ENCODE data around the gene RBFOX1.

Gene RBFOX1

DNA sequence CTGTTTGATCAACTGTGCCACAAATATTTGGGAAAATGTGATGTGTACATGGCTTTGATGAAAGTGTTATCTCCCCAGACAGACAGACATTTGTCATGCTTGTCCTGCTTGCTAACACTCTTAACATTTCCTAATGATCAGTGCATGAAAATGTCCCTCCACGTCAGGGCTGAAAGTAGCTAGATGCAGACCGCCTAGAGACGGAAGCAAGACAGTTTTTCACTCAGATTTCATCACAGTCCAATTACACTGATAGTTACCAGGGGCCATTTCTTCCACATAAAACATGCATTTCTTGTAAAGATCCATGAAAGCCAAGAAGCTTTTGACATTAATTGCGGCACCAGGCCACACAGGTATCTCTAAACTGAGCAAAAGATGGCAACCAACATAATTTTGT is 347.7 kb downstream of the RBFOX1 start:
- Histone ChIP-seq H3K27ac (replicated peaks; ENCODE audit: low read length) (no peak overlapping the region), H3K4me1 (ENCODE audit: control insufficient read depth in 2 of 2, insufficient read depth in 1 of 2, low read depth in 1 of 2, low read length in 2 of 2) (peaks cover 0 to 5% of the 10 kb centered on the region in 2 donors), H3K9ac (ENCODE audit: low read depth, low read length, poor library complexity) (no peak overlapping the region), H3K27me3 (ENCODE audit: control insufficient read depth in 3 of 3, insufficient read depth in 3 of 3, low read depth in 1 of 3, low read length in 3 of 3) (no peaks in the 10 kb centered on the region), H3K14ac (ENCODE audit: low read length) (no peak overlapping the region), H4K91ac (ENCODE audit: low read depth, low read length, poor library complexity) (no peak overlapping the region), H3K18ac (ENCODE audit: low read length) (no peak overlapping the region), H3K9me3 (replicated peaks in 1 of 2; ENCODE audit: control insufficient read depth in 2 of 2, insufficient read depth in 1 of 2, low read depth in 1 of 2, low read length in 2 of 2) (no peaks in the 10 kb centered on the region), H2BK15ac (ENCODE audit: low read length) (no peak overlapping the region), H2BK12ac (ENCODE audit: low read length) (no peak overlapping the region), H2BK120ac (ENCODE audit: low read depth, low read length) (no peak overlapping the region), H3K79me1 (ENCODE audit: low read depth, low read length) (no peaks in the 10 kb centered on the region), H3K4me3 (ENCODE audit: low read length in 2 of 2) (no peak overlapping the region), H2BK5ac (ENCODE audit: low read length) (no peak overlapping the region), H3K36me3 (replicated peaks in 1 of 2; ENCODE audit: control insufficient read depth in 2 of 2, insufficient read depth in 2 of 2, low read length in 2 of 2) (no peaks in the 10 kb centered on the region), H2AK5ac (ENCODE audit: low read depth, low read length) (no peak overlapping the region), H3K4me2 (ENCODE audit: insufficient read depth, low read length, poor library complexity, severe bottlenecking) (no peak overlapping the region), H2AFZ (ENCODE audit: low read length) (no peak overlapping the region), H3K4ac (ENCODE audit: low read length) (no peak overlapping the region), H3K23ac (ENCODE audit: low read depth, low read length, poor library complexity) (no peak overlapping the region), H4K8ac (ENCODE audit: low read depth, low read length) (no peak overlapping the region)
- no peak for DNase-seq (ENCODE audit: low spot score)
- no CpG with 5 or more reads among the region's 4 CpGs for WGBS, 2 donors (ENCODE audit: extremely low coverage in 2 of 2, insufficient read length in 2 of 2, insufficient replicate concordance in 1 of 2)

DNA sequence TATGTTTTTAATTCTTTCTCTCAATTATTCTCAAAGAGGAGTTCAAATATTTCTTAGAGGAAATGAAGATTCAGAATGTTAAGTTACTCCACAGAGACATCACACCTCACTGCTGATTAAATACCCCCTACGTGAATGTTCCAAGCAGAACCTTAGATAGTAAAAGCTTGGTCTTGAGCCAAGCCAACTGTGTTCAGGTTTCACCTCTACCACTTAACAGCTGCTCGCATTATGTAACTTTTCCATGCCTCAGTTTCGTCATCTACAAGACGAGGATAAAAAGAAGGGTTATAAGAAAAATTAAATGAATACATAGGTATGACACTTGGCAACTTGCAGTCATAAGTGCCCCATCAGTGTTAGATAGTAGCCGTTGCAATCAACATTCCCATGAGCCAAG is 356.2 kb downstream of the RBFOX1 start:
- H2BK5ac ChIP-seq (ENCODE audit: low read length): no peak overlapping the region
- no peaks in the 10 kb centered on the region for H3K27me3 ChIP-seq (ENCODE audit: control insufficient read depth in 3 of 3, insufficient read depth in 3 of 3, low read depth in 1 of 3, low read length in 3 of 3)
- H3K36me3 ChIP-seq (replicated peaks in 1 of 2; ENCODE audit: control insufficient read depth in 2 of 2, insufficient read depth in 2 of 2, low read length in 2 of 2): no peaks in the 10 kb centered on the region
- no peaks in the 10 kb centered on the region for H3K79me1 ChIP-seq (ENCODE audit: low read depth, low read length)
- H3K9me3 ChIP-seq (replicated peaks in 1 of 2; ENCODE audit: control insufficient read depth in 2 of 2, insufficient read depth in 1 of 2, low read depth in 1 of 2, low read length in 2 of 2): no peaks in the 10 kb centered on the region
- DNase-seq (ENCODE audit: low spot score): no peak
- H3K9ac ChIP-seq (ENCODE audit: low read depth, low read length, poor library complexity): no peak overlapping the region
- H4K91ac ChIP-seq (ENCODE audit: low read depth, low read length, poor library complexity): no peak overlapping the region
- H3K4ac ChIP-seq (ENCODE audit: low read length): no peak overlapping the region
- no peaks in the 10 kb centered on the region for H3K4me1 ChIP-seq (ENCODE audit: control insufficient read depth in 2 of 2, insufficient read depth in 1 of 2, low read depth in 1 of 2, low read length in 2 of 2)
- H3K4me2 ChIP-seq (ENCODE audit: insufficient read depth, low read length, poor library complexity, severe bottlenecking): no peak overlapping the region
- H3K27ac ChIP-seq (replicated peaks; ENCODE audit: low read length): no peak overlapping the region
- no peak overlapping the region for H2BK120ac ChIP-seq (ENCODE audit: low read depth, low read length)
- H3K14ac ChIP-seq (ENCODE audit: low read length): no peak overlapping the region
- H2BK12ac ChIP-seq (ENCODE audit: low read length): no peak overlapping the region
- WGBS, 2 donors (ENCODE audit: extremely low coverage in 2 of 2, insufficient read length in 2 of 2, insufficient replicate concordance in 1 of 2): no CpG with 5 or more reads among the region's 5 CpGs
- H3K23ac ChIP-seq (ENCODE audit: low read depth, low read length, poor library complexity): no peak overlapping the region
- no peak overlapping the region for H2AFZ ChIP-seq (ENCODE audit: low read length)
- H3K4me3 ChIP-seq (ENCODE audit: low read length in 2 of 2): no peak overlapping the region
- H3K18ac ChIP-seq (ENCODE audit: low read length): no peak overlapping the region
- H2BK15ac ChIP-seq (ENCODE audit: low read length): no peak overlapping the region
- H4K8ac ChIP-seq (ENCODE audit: low read depth, low read length): no peak overlapping the region
- no peak overlapping the region for H2AK5ac ChIP-seq (ENCODE audit: low read depth, low read length)

DNA sequence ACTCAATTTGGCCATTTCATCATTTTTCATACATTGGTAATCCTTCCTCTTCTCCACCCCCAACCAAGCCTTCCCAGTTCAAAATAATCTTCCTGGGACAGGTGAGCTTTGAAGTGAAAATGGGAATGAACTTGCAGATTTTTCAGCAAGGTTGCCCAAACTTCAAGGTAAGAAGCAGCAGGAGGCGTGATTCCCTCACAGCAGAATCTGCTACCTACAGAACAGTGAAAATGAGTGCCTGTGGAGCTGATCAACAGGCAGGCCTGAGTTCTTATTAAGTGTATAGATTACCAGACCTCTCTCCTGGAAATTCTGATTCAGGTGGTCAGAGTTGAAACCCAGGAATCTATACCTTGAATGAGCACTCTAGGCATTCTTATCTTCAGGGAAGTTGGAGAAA is 356.6 kb downstream of the RBFOX1 start:
- Histone ChIP-seq H3K27ac (replicated peaks; ENCODE audit: low read length) (no peak overlapping the region), H2BK15ac (ENCODE audit: low read length) (no peak overlapping the region), H3K36me3 (replicated peaks in 1 of 2; ENCODE audit: control insufficient read depth in 2 of 2, insufficient read depth in 2 of 2, low read length in 2 of 2) (no peaks in the 10 kb centered on the region), H4K91ac (ENCODE audit: low read depth, low read length, poor library complexity) (no peak overlapping the region), H2BK12ac (ENCODE audit: low read length) (no peak overlapping the region), H2BK120ac (ENCODE audit: low read depth, low read length) (no peak overlapping the region), H3K18ac (ENCODE audit: low read length) (no peak overlapping the region), H2BK5ac (ENCODE audit: low read length) (no peak overlapping the region), H3K9me3 (replicated peaks in 1 of 2; ENCODE audit: control insufficient read depth in 2 of 2, insufficient read depth in 1 of 2, low read depth in 1 of 2, low read length in 2 of 2) (no peaks in the 10 kb centered on the region), H3K4me3 (ENCODE audit: low read length in 2 of 2) (no peak overlapping the region), H3K4me2 (ENCODE audit: insufficient read depth, low read length, poor library complexity, severe bottlenecking) (no peak overlapping the region), H3K79me1 (ENCODE audit: low read depth, low read length) (no peaks in the 10 kb centered on the region), H4K8ac (ENCODE audit: low read depth, low read length) (no peak overlapping the region), H2AFZ (ENCODE audit: low read length) (no peak overlapping the region), H3K23ac (ENCODE audit: low read depth, low read length, poor library complexity) (no peak overlapping the region), H3K9ac (ENCODE audit: low read depth, low read length, poor library complexity) (no peak overlapping the region), H2AK5ac (ENCODE audit: low read depth, low read length) (no peak overlapping the region), H3K14ac (ENCODE audit: low read length) (no peak overlapping the region), H3K4ac (ENCODE audit: low read length) (no peak overlapping the region), H3K27me3 (ENCODE audit: control insufficient read depth in 3 of 3, insufficient read depth in 3 of 3, low read depth in 1 of 3, low read length in 3 of 3) (no peaks in the 10 kb centered on the region), H3K4me1 (ENCODE audit: control insufficient read depth in 2 of 2, insufficient read depth in 1 of 2, low read depth in 1 of 2, low read length in 2 of 2) (no peaks in the 10 kb centered on the region)
- WGBS, 2 donors (ENCODE audit: extremely low coverage in 2 of 2, insufficient read length in 2 of 2, insufficient replicate concordance in 1 of 2): no CpG with 5 or more reads among the region's 1 CpG
- DNase-seq (ENCODE audit: low spot score): no peak

DNA sequence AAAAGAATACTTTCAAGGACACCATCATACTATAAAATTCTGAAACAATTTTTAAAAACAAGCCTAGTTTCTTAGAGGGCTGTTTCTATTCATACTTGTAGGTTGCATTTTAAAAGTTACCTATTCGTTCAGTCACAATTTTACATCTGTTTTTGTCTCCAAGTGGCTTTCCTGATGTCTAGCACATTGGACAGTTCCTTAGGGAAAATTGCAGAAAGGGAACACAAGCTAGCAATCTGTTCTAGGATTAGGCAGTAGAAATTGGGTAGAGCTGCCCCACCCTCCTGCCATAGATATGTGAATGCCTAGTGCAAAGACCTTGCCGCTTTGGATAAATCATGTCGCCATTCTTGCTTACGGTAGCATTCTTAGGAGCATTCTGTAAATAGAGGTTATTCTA is 358.9 kb downstream of the RBFOX1 start:
- Histone ChIP-seq H2BK12ac (ENCODE audit: low read length) (no peak overlapping the region), H3K4me1 (ENCODE audit: control insufficient read depth in 2 of 2, insufficient read depth in 1 of 2, low read depth in 1 of 2, low read length in 2 of 2) (no peaks in the 10 kb centered on the region), H2BK5ac (ENCODE audit: low read length) (no peak overlapping the region), H2BK15ac (ENCODE audit: low read length) (no peak overlapping the region), H4K91ac (ENCODE audit: low read depth, low read length, poor library complexity) (no peak overlapping the region), H3K14ac (ENCODE audit: low read length) (no peak overlapping the region), H3K23ac (ENCODE audit: low read depth, low read length, poor library complexity) (no peak overlapping the region), H3K18ac (ENCODE audit: low read length) (no peak overlapping the region), H3K4me3 (ENCODE audit: low read length in 2 of 2) (no peak overlapping the region), H3K79me1 (ENCODE audit: low read depth, low read length) (no peaks in the 10 kb centered on the region), H3K9ac (ENCODE audit: low read depth, low read length, poor library complexity) (no peak overlapping the region), H3K27me3 (ENCODE audit: control insufficient read depth in 3 of 3, insufficient read depth in 3 of 3, low read depth in 1 of 3, low read length in 3 of 3) (no peaks in the 10 kb centered on the region), H2AK5ac (ENCODE audit: low read depth, low read length) (no peak overlapping the region), H3K36me3 (replicated peaks in 1 of 2; ENCODE audit: control insufficient read depth in 2 of 2, insufficient read depth in 2 of 2, low read length in 2 of 2) (no peaks in the 10 kb centered on the region), H3K9me3 (replicated peaks in 1 of 2; ENCODE audit: control insufficient read depth in 2 of 2, insufficient read depth in 1 of 2, low read depth in 1 of 2, low read length in 2 of 2) (no peaks in the 10 kb centered on the region), H2AFZ (ENCODE audit: low read length) (no peak overlapping the region), H3K4me2 (ENCODE audit: insufficient read depth, low read length, poor library complexity, severe bottlenecking) (no peak overlapping the region), H4K8ac (ENCODE audit: low read depth, low read length) (no peak overlapping the region), H3K4ac (ENCODE audit: low read length) (no peak overlapping the region), H3K27ac (replicated peaks; ENCODE audit: low read length) (no peak overlapping the region), H2BK120ac (ENCODE audit: low read depth, low read length) (no peak overlapping the region)
- no peak for DNase-seq (ENCODE audit: low spot score)
- no CpG with 5 or more reads among the region's 4 CpGs for WGBS, 2 donors (ENCODE audit: extremely low coverage in 2 of 2, insufficient read length in 2 of 2, insufficient replicate concordance in 1 of 2)
